ENCODE measurements around the gene KRTAP20-1.

GRCh38 chr21:30612132-30612531, 4.1 kb upstream of the KRTAP20-1 start:
- no peak for TF ChIP-seq CTCF (IDR thresholded peaks at IDR 0.05)
- no peak for TF ChIP-seq POLR2A (IDR thresholded peaks at IDR 0.05)
